ENCODE results near the gene CALCB.
A peak's percentile ranks its signal among the peaks of the same experiment; 100 is the strongest.
"Not testable (repeated sequence)": the region's sequence is repeated elsewhere in the genome, so short reads cannot be mapped to it uniquely, and the experiment has no call there.

CALCB gene, protein sequence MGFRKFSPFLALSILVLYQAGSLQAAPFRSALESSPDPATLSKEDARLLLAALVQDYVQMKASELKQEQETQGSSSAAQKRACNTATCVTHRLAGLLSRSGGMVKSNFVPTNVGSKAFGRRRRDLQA

DNA sequence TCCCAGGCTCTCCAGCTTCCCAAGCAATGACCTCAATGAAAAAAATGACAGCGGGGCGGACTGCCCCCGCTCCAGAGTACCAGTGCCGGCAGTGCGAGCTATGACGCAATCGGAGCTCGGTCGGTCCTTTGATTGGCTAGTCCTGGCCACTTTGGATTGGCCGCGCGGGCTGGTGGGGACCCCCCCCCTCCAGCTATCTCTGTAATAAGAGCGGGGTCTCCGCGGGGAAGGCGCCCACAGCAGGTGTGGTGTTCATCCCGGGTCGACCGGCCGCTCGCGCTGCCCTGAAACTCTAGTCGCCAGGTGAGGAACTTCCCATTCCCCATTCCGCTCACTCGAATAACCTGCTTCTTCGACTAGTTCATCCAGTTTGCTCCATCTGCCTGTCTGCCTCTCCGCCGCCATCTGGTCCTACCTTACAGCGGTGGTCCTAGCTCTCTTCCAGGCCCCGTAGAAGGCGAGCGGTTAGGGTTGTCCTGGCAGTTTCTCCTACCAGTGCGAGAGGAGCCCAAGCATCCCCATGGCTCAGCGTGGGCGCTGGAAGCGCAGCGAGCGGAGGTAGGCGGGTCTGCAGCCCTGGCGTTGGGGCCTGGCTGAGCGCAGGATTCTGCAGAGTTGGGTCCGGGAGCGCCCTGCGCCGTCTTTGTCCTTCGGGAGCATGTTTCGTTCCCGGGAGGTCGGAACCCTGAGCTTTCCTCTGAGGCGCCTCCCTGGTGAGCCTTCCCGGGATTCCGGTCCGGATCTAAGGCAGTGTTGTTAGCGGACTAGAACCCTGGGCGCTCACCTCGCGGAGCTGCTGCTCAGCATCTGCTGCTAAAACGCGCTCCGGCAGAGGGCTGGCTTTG lies at the start of gene CALCB:
CALCB (plus strand) TSS at position 233 of the 845 bp plus-strand sequence. CDS start 1,126 bp downstream, outside the sequence.
- peak; percentile 4 for DNase-seq

DNA sequence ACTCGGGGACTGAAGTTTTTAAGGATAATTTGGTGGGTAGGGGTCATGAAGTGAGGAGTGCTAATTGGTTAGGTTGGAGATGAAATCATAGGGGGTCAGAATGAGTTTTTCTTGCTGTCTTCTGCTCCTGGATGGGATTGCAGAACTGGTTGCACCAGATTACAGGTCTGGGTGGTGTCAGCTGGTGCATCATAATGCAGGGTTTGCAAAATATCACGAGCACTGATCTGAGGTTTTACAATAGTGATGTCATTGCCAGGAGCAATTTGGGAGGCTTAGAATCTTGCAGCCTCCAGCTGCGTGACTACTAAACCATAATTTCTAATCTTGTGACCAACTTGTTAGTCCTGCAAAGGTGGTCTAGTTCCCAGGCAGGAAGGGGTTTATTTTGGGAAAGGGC lies 46.4 kb upstream of the CALCB start:
- DNase-seq = no peak

DNA sequence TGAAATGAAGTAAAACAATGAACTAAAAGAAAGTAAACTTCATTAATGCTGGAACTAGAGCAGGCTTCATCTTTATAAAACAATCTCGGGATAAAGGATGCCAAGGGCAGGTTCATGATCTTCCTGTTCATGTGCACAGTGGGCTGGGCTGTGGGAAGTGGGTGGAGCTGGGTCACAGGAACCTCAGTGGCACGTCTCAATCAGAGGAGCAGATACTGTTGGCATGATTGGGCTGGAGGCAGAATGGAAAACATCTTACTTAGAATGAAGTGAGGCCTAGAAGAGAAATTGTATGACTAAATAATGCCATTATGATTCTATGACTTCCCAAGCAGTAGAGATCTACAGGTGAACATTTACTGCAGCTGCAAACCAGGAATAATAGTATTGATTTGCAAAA lies 45.4 kb upstream of the CALCB start:
- DNase-seq = no peak

DNA sequence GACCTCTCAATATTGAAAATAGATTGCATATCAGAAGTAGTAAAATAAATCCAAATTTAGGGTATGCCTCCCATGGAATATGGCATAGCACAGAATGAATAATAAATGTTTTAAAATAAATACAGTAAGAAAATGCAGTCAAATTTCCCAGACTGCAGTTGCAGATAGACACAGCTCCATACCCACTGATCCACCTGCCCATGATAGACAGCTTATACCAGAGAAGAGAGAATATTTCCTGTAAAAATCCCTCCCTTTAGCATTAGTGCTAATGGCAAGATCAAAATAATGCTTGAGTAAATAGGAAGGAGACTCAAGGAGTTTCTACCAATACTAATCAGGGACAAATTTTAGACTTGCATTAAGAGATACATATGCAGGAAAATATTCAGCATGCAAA lies 45.0 kb upstream of the CALCB start:
- DNase-seq = no peak

DNA sequence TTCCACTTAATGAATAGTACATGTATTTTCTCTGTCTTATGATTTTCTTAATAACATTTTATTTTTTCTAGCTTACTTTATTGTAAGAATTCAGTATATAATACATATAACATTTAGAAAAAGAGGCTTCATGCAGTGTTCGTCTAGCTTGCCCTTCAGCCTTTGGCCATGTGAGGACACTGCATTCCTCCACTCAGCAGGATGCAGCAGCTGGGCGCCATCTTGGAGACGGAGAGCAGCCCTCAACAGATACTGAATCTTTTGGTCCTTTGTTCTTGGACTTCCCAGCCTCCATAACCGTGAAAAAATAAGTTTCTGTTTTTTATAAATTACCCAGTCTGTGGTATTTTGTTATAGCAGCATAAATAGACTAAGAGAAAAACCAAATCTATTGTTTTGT lies 41.4 kb upstream of the CALCB start:
- not testable (repeated sequence) for DNase-seq

DNA sequence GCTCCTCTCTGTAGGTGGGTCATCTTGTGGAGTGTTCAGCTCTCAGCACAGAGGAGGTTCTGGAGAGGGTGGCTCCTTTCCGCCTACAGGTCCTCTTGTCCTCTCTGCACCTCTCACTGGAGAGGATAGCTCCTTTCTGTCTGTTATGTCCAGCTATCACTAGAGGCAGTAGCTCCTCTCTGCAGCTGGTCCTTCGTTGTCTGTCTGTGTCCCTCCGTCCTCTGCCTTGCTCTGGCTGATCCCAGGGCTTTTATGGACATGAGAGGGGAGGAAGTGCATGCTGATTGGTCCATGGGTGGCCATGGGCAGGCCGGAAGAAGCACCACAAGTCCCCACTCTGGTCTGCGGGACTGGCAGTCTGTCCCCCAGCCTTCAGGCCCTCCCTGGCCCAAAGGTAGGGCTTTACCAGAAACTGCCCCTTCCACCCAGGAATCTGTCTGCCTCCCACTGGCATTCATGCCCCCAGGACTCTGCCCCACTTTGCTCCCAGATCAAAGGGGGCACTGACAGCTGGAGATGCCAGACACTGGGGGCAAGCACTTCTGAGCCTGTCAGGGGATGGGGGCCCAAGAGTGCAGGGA lies 38.6 kb upstream of the CALCB start:
- no peak for DNase-seq

DNA sequence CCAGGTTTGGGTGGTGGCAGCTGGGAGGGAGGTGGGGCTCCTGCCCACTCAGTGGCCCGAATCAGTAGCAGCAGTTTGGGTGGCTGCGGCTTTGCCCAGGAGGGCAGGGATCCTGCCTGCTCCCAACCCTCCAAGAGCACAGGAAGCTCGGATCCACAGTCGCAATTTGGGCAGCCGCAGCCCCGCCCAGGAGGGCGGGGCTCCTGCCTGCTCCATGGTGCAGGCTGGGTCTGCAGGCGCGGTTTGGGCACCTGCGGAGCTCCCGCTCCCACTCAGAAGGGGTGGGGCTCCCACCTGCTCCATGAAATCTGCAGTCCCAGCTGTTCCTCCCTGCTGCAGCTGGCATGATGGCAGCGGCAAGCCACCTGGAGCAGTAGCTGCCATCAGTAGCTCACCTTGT lies 38.1 kb upstream of the CALCB start:
- DNase-seq = no peak

DNA sequence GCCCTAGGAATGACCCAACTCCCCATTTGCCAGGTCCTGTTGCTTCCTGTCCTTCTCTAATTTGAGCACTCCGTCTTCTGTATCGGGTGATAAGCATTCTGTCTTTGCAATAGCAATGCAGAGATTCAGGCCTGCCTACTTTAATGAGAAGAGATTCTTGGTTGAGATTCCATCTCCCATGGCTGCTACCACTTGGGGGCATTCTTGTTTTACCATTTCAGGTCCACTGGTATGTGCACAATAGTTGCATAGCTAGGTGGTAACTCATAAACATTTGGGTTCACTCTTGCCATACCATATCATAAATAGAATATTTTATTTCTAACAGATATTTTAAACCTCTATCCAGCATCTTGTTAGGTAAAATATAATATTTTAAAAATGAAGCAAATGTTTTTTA lies 34.4 kb upstream of the CALCB start:
- no peak for DNase-seq

DNA sequence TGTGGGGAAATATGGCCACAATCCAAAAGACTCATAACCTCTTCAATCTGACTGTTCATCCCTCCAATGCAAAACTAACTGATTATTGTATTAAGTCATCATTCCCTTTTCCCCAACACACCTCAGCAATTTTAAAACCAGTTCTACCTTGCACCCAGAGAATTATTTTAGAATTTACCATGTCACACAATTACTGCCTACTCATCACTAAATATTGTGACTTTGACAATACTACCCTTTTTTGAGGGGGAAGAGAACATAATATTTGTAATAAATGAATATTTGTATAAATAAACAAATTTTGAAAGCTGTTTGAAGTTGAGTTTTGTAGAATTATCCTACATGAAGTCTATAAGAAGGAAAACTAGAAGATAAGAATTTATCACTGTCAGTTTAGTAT lies 28.2 kb upstream of the CALCB start:
- no peak for DNase-seq

DNA sequence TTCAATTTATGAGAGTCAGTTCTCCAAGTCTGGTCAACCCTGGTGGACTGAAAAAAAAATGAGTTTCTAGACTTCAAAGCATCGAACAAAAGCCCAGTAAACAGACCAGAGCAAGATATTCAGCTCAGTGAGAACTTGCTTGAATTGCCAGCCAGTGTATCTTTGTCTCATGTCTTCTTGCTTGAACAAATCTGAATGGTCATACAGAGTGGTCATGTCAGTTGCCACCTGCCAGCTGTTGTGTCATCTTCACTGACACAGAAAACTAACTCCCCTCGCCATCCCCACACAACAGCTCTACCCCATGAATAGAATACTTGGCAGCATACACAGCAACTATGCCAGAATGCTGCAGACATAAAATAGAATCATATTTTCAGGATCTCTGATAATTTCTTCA lies 27.5 kb upstream of the CALCB start:
- DNase-seq = no peak

DNA sequence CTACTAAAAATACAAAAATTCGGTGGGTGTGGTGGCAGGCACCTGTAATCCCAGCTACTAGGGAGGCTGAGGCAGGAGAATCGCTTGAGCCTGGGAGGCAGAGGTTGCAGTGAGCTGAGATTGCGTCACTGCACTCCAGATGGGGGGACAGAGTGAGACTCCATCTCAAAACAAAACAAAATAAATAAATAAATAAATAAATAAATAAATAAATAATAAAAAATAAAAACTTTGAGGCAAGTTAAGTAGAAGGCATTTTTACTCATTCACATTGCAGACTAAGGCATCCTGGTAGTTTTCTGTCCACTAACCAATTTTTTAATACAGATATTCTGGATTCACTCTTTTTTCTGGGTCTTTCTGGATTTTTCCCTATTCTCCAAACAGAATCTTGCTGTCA lies 26.7 kb upstream of the CALCB start:
- not testable (repeated sequence) for DNase-seq

DNA sequence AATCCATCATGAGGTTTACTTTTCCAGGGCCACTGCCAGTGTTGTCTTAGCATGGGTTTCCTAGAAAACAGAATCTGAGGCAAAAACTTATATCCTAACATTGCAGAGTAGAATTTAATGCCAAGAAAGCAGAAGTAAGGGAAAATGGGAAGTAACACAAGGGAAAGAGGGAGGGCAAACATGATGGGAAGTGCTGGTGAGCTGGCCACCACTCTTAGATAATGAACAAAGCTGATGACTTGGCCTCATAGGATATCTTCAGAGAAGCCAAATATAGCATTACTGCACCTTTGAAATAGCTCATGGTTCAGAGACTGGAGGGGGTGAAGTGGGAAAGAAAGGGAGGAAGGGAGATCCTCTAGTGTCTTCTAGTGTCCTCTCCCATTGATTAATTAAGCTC lies 24.8 kb upstream of the CALCB start:
- no peak for DNase-seq

DNA sequence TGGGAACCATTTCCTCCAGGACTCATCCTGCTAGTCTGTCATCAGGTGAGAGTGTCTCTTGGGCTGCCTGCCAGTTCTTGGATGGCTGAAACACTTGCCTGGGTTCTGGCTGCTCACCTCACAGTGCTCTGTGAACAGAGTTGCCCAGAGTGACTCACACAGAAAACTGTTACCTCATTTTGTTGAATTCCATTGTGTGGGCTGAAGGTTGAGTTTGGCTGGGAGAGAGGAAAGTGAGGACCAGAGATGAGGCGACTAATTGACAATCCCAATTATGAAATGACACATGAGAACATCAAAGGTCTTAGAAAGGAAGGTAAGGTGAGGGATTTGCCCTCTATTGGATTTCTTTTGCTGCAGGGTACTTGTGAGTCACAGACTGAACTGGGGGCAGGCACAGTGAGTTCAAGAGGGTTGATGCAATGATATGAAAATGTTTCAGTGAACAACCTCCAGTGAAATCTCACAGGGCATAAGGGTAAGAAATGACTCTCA lies 20.2 kb upstream of the CALCB start:
- DNase-seq = no peak

DNA sequence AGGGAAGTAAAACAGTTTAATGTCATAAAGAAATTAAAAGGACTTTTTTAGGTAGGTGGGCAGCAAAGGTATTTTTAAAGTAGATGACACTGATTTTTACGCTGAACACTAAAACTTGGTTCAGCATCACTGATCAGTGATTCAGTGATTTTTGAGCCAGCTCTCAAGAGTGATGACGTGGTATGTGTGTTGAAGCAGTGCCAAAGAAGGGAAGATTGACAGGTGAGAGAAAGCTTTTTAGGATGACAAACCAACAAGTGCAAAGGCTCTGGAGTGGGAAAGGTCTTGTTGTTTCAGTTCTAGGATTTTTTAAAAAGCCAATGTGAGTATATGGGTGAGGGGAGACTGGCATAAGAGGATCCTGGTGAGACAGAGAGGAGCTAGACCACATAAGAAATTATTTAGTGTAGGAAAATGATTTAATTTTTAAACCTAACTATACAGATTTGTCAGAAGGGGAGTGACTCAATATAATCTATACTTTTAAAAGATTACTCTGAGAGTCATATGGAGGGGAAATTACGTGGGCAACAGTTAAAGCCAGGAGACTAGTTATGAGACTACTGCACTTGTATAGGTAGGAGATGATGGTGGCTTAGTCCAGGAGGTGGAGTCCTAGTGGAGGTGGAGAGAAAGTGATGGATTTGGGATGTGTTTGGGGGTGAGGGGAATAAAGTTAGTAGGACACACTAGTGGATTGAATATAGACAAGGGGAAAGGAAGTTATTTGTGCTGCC lies 17.6 kb upstream of the CALCB start:
- DNase-seq = no peak

DNA sequence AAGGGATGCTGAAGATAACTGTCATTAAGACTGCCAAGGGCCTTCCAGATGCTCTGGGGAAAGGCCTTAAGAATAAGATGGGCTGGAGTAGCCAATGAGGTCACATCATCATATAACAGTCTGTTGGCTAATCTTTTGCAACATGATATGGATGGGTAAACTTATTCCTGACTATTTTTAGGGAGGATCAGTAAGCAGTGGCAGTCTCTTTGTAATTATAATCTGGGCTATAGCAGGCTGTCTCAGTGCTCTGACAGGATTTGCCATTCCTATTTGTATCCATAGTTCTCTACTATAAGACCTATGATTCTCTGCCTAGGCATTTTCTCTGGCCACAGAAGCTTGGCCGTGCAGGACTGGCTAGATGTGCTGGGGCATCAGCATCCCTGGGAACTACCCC lies 16.1 kb upstream of the CALCB start:
- no peak for DNase-seq

DNA sequence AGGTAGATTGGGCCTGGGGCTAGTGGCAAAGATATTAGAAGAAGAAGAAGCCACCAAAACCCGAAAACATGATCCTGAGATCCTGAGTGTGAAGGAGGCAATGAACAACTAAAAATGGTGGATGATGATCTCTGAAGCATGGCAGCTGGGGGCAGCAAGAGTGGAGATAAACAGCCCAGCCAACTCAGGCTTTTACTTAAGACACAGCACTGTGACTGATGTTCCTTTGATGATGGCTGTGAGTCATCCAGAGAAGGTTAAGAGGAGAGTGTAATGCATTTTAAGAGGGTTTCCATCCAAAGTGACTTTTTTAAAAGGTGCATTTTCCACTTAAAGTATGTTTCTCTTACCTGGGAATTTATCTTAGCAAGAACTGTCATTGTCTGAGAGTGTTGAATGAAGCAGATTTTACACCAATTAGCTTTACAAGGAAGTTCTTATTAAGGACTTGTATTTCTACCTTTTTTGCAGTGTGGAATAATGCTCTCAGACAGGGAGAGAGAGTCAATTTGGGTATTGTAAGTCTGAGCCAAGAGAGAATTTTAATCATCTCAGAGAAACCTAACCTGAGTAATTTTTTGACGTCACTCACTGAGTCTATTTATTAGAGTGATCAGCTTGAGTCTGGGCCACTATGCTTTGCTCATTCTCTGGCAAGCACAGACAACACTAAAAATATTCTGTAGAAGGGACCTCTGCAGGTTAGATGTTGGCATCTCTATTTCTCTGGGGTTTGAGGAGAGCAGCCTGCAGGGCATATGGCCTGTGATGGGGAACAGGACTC lies 14.1 kb upstream of the CALCB start:
- DNase-seq = no peak

DNA sequence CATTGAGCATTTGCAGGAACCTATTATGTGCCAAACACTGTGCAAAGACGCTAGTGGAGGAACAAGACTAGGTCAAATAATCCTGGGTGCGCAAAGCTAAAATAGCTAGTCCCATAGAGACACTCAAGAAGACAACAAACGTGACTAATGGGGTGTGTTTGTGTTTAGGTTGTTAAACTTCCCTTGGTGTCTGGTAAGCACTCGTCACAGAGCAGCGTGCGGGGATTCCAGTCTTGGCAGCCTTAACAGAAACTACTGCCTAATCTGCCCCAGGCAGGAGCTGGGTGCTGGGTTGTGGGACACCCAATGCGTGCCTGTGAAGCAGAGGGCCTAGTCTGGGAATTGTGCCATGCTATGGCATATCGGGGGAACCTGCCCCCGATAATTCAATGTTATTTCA lies 10.8 kb upstream of the CALCB start:
- DNase-seq = no peak

DNA sequence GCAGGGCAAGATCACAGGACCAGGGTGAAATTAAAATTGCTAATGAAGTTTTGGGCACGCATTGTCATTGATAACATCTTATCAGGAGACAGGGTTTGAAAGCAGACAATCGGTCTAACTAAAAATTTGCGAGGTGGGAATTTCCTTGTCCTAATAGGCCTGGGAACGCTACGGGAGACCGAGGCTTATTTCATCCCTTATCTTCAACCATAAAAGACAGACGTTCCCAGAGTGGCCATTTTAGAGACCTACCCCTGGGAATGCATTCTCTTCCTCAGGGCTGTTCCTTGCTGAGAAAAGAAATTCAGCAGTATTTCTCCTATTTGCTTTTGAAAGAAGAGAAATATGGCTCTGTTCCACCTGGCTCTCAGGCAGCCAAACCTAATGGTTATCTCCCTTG lies 3.6 kb upstream of the CALCB start:
- not testable (repeated sequence) for DNase-seq

DNA sequence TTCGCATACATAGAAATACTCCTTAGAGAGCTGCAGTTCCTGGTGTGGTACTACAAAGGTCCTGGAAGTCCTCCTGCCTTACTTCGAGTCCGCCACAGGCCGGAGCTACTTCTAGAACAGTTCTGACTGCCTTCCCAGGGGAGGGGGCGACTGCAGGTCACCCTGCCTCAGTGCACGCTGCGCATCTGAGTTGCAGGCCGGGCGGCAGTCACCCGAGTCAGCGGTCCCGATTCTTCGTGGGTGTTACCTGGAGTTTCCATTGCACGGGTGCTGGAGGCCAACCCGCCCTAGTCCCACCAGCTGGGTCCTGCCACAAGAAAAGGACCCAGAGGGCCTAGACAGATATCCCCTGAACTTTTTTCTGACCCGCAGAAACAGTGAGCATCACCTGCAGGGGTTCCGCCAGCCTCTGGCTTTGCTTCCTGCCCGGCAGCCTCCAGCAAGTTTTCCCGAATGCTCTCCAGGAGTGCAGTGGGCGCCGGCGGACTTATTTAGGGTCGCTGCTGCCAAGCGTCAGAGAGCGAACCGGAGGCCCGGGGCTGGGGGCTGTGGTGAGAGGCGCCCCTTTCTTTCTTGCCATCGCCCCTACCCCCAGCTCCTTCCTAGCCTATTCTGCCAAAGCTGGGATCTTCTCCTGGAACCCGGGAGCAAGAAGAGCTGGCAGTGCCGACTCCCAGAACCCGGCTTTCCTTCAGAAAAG lies 1.7 kb upstream of the CALCB start:
- DNase-seq = no peak

DNA sequence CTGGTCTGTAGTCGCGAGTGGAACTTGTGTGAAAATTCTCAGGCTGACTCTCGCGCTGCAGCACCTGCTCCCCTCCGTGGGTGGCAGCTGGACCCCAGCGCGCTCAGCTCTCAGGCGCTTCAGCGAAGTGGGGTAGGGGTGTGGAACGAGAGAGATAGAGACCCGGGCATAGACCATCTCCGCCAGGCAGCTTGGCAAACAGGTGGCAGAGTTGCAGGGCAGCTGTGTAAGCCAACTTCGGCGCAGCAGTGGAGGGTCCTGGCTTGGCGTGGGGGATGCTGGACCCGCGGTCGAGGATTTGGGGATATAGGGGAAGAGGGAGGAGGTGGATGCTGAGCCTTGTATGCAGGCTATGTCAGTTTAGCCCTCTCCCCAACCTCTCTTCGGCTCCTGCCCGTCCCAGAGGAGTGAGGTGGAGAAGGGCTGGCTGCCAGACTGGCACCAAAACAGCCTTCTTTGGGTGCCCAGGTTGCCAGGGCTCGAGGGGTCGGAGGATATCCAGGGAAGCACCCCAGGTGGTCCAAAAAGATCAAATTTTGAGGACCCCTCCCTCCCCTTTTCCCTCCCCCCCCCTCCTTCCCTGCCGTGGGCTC lies 746 bp upstream of the CALCB start:
- no peak for DNase-seq
